Fibroblast of the aortic adventitia (primary cell): ENCODE measurements around the gene MTO1. TPM values are rescaled to one million over a fixed set of nuclear protein-coding genes. Genes with fewer than 3 reads are reported as not detected.
"Not testable (repeated sequence)": the region's sequence is repeated elsewhere in the genome, so short reads cannot be mapped to it uniquely, and the experiment has no call there.

Source experiments
- DNase-seq: peaks from one replicate; pipeline ENCODE4 v3.0.0-alpha.2; 2010; ENCODE audit warnings: low read depth
- H3K4me3 ChIP-seq: 2 replicates; pipeline ENCODE4 v1.5.1; 2011; ENCODE audit warnings: low read depth, mild to moderate bottlenecking, control low read depth, low read length, moderate library complexity
- CTCF ChIP-seq: IDR thresholded peaks from 2 replicates; pipeline ENCODE4 v1.5.1; 2011; ENCODE audit warnings: mild to moderate bottlenecking, low read length, control low read depth, inconsistent platforms; ENCODE audit not compliant: insufficient read depth
- total RNA-seq: library from RNA; depleted of rRNA; stranded (reverse); fragments of >200 nt; gene quantifications from 2 replicates; pipeline ENCODE4 v1.2.3, GENCODE V29; 2012; ENCODE audit warnings: low replicate concordance

The MTO1 gene
- total RNA-seq, 1 donor, result 36.9 TPM

GRCh38 chr6:73504160-73504559, 42.6 kb downstream of the MTO1 start:
- no peak for TF ChIP-seq CTCF
- no peak overlapping the region for H3K4me3 ChIP-seq
- DNase-seq, result no peak

GRCh38 chr6:73505142-73505541, 43.6 kb downstream of the MTO1 start:
- no peak for TF ChIP-seq CTCF
- H3K4me3 ChIP-seq, result no peak overlapping the region

GRCh38 chr6:73505705-73506104, 44.2 kb downstream of the MTO1 start:
- H3K4me3 ChIP-seq, DNase-seq: not testable (repeated sequence)

More at GRCh38 chr6:73505142-73505541, 43.6 kb downstream of the MTO1 start:
- no peak for DNase-seq

- no peak for DNase-seq
- TF ChIP-seq CTCF, result no peak
- H3K4me3 ChIP-seq, result no peak overlapping the region
Observed at GRCh38 chr6:73506246-73506645, 44.7 kb downstream of the MTO1 start.

- no peak for TF ChIP-seq CTCF
- no peak for DNase-seq
- no peak overlapping the region for H3K4me3 ChIP-seq
Observed at GRCh38 chr6:73508776-73509175, 47.2 kb downstream of the MTO1 start.

GRCh38 chr6:73509851-73510250, 48.3 kb downstream of the MTO1 start:
- H3K4me3 ChIP-seq, result no peak overlapping the region
- no peak for TF ChIP-seq CTCF
- DNase-seq, result no peak

DNA sequence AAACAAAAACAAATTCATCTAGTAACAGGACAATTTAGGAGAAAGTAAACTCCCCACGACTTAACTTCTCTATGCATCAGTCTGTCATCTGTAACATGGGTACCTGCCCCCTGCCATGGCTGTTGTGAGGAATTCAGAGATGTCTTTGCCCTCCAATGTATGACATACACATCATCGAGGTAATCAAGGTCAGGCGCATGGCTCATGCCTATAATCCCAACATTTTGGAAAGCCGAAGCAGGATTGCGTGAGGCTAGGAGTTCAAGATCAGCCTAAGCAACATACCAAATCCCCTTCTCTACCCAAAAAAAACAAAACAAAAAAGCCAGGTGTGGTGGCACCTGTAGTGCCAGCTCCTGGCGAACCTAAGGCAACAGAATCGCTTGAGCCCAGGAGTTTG, 50.3 kb downstream of the MTO1 start:
- DNase-seq, result no peak
- H3K4me3 ChIP-seq, result no peak overlapping the region
- TF ChIP-seq CTCF, result no peak
